ENCODE measurements around the gene TRPM4. TPM values are rescaled to one million over a fixed set of nuclear protein-coding genes. Genes with fewer than 3 reads are reported as not detected.

The TRPM4 gene
- total RNA-seq = 14.1 and 16.5 TPM in 2 replicates

DNA sequence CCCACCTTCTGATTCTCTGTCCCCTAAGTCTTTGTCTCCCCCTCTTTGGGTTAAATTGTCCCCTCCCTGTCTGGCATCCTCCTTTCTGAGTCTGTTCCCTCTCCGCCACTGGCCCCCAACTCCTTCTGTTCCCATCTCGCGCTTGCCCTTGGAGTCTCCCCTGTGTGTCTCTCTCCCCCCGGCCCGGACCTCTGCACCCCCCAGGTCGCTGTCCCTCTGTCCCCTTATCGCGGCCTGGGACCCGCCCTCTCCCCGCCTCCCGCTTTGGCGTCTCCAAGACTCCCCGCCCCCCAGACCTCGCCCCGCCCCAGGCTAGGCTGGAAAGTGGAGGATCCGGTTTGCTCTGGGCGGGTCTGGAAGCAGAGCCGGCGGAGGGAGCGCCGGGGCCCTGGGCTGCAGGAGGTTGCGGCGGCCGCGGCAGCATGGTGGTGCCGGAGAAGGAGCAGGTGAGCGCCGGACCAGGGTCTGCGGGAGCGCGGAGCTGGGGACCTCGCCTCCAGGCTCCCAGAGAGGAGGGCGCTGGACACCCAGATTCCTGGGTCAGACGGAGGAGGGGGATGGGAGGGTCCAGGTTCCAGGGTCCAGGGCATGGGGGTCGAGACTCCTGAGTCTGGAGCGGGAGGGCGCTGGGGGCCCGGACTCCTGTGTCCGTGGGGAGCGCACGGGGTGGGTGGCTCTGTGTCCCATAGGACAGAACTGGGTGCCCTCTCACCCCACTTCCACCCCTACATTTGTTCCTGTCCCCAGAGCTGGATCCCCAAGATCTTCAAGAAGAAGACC lies at the start of gene TRPM4:
Gene TRPM4, plus strand, starts transcription at position 348 of the 780 bp plus-strand sequence. Its CDS starts 75 bp downstream, at position 423.

DNA sequence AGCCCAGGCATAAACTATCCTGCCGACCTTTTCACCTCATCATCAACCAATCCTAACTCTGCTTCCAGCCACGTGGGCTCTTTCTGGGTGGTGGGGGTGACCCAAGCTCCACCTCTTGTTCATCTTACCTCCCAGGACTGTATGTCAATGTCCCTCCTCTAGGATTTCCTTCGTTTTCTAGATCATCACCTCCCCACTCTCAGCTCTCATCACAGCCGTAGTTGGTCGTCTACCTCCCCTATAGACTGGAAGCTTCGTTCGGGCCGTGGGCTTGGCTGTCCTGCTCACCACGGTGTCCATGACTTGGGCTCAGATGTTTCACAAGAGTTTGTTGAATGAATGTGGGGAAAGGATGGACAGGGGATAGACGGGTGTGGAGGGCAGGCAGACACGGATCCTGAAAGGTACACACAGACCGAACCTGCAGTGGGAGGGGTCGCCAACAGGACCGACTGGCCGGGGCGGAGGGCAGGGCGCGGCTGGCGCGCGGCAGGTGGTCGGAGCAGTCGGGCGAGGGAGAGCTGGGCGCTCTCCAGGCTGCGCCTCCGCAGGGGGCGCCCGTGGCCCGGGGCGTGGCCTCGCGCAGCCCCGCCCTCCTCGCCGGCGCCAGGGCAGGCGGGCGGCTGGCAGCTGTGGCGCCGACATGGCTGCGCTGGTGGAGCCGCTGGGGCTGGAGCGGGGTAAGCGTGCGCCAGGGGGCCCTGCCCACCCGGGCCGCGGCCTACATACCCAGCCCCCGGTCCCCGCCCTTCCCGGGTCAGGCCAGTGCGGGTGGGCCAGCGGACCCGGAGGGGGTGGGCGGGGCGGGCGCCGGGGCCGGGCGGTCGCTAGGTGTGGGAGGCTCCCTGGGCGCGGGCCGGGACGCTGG lies 43.6 kb upstream of the TRPM4 start, which contains the start of gene LIN7B:
Gene LIN7B, plus strand, starts transcription at position 609 of the 868 bp plus-strand sequence. Its CDS starts 35 bp downstream, at position 644.

DNA sequence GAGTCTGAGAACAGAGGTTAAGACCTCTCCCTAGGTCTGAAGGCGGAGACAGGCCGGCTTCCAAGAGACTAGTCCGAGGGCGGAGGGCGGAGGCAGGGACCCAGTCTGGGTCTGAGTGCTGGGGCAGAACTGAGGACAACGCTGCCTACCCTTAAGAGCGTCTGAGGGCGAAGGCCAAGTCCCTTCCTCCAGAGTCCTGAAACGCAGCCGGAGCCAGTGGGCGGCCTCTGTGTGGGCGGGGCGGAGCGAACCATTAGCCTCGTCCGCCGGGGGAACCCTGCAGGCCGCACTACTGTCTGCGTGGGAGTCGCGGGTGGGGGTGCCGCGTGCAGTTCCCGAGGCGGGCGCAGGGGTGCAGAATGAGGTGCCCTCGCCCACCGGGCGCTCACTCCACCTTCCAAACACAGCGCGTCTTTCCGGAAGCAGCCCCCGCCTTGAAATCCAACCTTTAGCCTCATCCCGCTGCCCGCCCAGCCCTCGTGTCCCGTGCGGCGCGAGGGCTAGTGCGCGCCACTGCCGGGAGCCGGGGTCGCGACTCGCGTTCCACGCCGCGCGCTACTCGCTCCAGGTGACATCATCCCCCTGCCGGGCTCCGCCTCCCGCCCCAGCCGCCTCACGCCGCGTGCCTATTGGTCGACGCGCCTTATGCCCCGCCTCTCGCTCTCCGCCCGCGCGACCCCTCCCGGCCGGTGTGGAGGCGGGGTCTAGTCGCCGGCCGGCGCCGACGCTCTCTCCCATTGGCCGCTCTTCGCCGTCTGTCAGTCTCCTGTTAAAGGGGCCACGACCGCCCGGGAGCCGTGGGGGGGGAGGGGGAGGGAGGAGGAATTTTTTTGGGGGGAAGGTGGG lies 38.8 kb upstream of the TRPM4 start, which contains the start of gene C19orf73:
Gene C19orf73, minus strand, starts transcription at position 579 of the 846 bp plus-strand sequence. Its CDS starts 121 bp downstream, at position 458.

DNA sequence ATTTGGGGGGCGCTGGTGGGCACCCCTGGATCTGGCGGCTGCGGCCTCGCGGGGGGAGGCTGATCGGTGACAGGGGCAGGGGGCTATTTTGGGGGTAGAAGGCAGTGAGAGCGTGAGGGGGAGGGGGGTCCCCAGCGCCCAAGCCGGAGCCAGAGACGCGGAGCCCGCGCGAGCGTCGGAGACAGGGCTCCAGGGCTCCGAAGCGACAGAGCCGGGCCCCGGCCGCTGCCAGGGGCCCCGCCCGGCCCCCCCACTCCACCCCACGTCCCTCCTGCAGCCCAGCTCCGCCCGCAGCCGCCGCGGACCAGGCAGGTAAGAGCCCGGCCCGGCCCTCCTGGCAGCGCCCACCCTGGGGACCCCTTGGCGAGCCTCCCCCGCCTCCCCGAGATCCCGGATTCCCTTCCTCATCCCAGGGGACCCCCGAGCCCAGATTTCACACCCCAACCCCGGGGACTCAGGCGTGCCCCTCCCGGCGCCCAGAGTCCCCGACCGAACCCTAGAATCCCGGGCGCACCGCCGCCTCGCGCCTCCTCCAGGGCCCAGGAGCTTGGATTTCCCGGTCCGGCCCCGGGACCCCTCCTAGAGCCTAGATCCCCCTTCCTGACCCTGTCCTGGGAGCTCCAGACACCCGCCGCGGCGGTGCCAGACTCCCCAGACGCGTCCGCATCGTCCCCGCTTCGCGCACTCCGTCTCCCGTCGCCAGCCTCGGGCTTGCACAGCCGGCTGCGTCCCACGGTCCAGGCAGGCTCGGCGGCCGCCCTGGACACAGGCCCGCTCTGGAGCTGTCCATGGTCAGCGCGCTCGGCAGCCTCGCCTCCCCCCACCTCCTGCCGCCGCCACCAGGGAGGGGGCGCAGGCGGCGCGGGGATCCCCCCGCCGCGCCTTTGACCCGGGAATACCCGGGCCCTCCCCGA lies 37.9 kb upstream of the TRPM4 start, which contains the start of gene PPFIA3:
Gene PPFIA3, plus strand, starts transcription at position 134 of the 914 bp plus-strand sequence. CDS start 8,330 bp downstream, outside the sequence.

DNA sequence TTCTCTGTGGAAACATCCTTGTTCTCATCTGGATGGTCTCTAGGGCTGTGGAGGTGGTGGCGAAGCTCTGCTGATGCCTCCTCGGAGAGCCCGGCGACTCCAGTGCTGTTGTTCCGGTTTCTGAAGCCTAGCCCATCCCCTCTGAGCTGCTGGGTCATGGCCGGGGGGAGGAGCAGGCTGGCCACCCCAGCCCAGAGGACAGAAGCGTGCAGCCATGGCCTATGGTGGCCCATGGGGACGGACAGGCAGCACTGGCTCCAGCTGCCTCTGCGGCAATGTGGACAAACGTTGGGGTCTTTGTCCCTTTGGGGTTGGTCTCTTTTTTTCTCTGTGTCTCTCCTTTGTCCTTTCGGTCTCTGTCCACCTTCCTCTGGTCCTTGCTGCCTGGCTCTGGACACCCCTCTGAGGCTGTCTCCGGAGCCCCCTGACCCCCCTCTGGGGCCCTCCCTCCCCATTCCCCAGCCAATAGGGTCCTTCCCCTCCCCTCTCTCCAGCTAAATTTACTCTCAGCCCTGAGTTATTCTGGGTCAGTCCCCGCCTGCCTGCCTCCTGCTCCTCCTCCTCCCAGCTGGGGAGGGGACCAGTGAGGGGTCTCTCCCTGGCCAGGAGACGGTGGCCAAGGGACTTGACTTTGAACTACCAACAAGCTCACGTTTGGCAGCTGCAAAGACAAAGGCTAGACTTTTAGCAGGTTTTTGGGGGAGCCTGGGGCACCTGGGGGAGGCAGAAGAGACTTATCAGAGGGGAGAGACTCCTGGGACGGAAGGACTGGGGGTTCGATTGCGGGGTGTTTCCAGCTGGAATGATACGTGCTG lies 2.4 kb upstream of the TRPM4 start, which contains the start of gene HRC:
Gene HRC, minus strand, starts transcription at position 392 of the 815 bp plus-strand sequence. Its CDS starts 159 bp downstream, at position 233.

Other genes starting within 250 kb of the TRPM4 start
- gene DHDH, start 224.1 kb upstream of the TRPM4 start, total RNA-seq = not detected in 2 replicates
- gene BAX, start 202.9 kb upstream of the TRPM4 start, total RNA-seq = 81.7 and 89.2 TPM in 2 replicates
- gene FTL, start 192.5 kb upstream of the TRPM4 start, total RNA-seq = 1,330 and 1,646 TPM in 2 replicates
- 45.9 and 46.9 TPM in 2 replicates for gene GYS1, start 164.5 kb upstream of the TRPM4 start, total RNA-seq
- 152 and 220 TPM in 2 replicates for gene RUVBL2, start 163.9 kb upstream of the TRPM4 start, total RNA-seq
- not detected in 2 replicates for gene LHB, start 140.7 kb upstream of the TRPM4 start, total RNA-seq
- gene CGB3, start 133.5 kb upstream of the TRPM4 start, total RNA-seq = not detected in 2 replicates
- gene CGB2, start 125.9 kb upstream of the TRPM4 start, total RNA-seq = not detected in 2 replicates
- gene CGB1, start 120.9 kb upstream of the TRPM4 start, total RNA-seq = not detected in 2 replicates
- 0.22 TPM in 1 of 2 replicates, not detected in the other for gene CGB5, start 113.9 kb upstream of the TRPM4 start, total RNA-seq
- gene CGB8, start 108.7 kb upstream of the TRPM4 start, total RNA-seq = not detected in 2 replicates
- 0.13 and 0.29 TPM in 2 replicates for gene CGB7, start 100.0 kb upstream of the TRPM4 start, total RNA-seq
- gene NTF4, start 93.0 kb upstream of the TRPM4 start, total RNA-seq = not detected in 2 replicates
- not detected in 2 replicates for gene KCNA7, start 85.1 kb upstream of the TRPM4 start, total RNA-seq
- gene SNRNP70, start 72.3 kb upstream of the TRPM4 start, total RNA-seq = 169 and 205 TPM in 2 replicates
- 0.93 and 1.1 TPM in 2 replicates for gene LIN7B, start 43.4 kb upstream of the TRPM4 start, total RNA-seq
- 0.80 and 0.93 TPM in 2 replicates for gene C19orf73, start 38.6 kb upstream of the TRPM4 start, total RNA-seq
- 1.7 and 3.2 TPM in 2 replicates for gene PPFIA3, start 38.2 kb upstream of the TRPM4 start, total RNA-seq
- gene HRC, start 2.4 kb upstream of the TRPM4 start, total RNA-seq = not detected in 2 replicates
- 0.65 and 1.3 TPM in 2 replicates for gene SLC6A16, start 167.4 kb downstream of the TRPM4 start, total RNA-seq
- gene CD37, start 177.6 kb downstream of the TRPM4 start, total RNA-seq = not detected in 2 replicates
- gene TEAD2, start 204.6 kb downstream of the TRPM4 start, total RNA-seq = 59.0 and 74.2 TPM in 2 replicates
- gene DKKL1, start 206.1 kb downstream of the TRPM4 start, total RNA-seq = not detected in 2 replicates
- not detected in 2 replicates for gene KASH5, start 230.5 kb downstream of the TRPM4 start, total RNA-seq